DMS79 treated with DMSO at 0.1 percent for 48 hours (cell line): ENCODE measurements around the gene OR7G3.
A peak's percentile ranks its signal among the peaks of the same experiment; 100 is the strongest.

ENCODE experiments used
- DNase-seq: peaks from one replicate; lab custom pipeline; 2025; lab: John Stamatoyannopoulos, UW

The OR7G3 gene

GRCh38 chr19:9126900-9127405 is at the start of gene OR7G3:
OR7G3 (minus strand) TSS chr19:9126950; CDS start chr19:9126950, 0 bp downstream.
- DNase-seq = no peak

GRCh38 chr19:9175326-9175725 is 48.6 kb upstream of the OR7G3 start:
- DNase-seq = no peak

GRCh38 chr19:9171393-9171991 is 44.7 kb upstream of the OR7G3 start:
- DNase-seq = no peak

- no peak for DNase-seq
Observed at GRCh38 chr19:9166846-9167245, 40.1 kb upstream of the OR7G3 start.

GRCh38 chr19:9165261-9165660 is 38.5 kb upstream of the OR7G3 start:
- DNase-seq = no peak

- DNase-seq = no peak
Observed at GRCh38 chr19:9161427-9161826, 34.7 kb upstream of the OR7G3 start.

GRCh38 chr19:9159891-9160290 is 33.1 kb upstream of the OR7G3 start:
- no peak for DNase-seq

- no peak for DNase-seq
Observed at GRCh38 chr19:9156304-9156703, 29.6 kb upstream of the OR7G3 start.

- no peak for DNase-seq
Observed at GRCh38 chr19:9155591-9155990, 28.8 kb upstream of the OR7G3 start.

- no peak for DNase-seq
Observed at GRCh38 chr19:9151367-9151766, 24.6 kb upstream of the OR7G3 start.

GRCh38 chr19:9150650-9151049 is 23.9 kb upstream of the OR7G3 start:
- no peak for DNase-seq

- no peak for DNase-seq
Observed at GRCh38 chr19:9149997-9150396, 23.2 kb upstream of the OR7G3 start.

- DNase-seq = no peak
Observed at GRCh38 chr19:9148697-9149096, 21.9 kb upstream of the OR7G3 start.

- no peak for DNase-seq
Observed at GRCh38 chr19:9146882-9147281, 20.1 kb upstream of the OR7G3 start.

GRCh38 chr19:9144920-9145319 is 18.2 kb upstream of the OR7G3 start:
- DNase-seq = no peak

GRCh38 chr19:9140159-9140874 is 13.6 kb upstream of the OR7G3 start, which contains the start of gene ZNF317:
ZNF317 (plus strand) TSS chr19:9140397; CDS start chr19:9156017, 15,620 bp downstream.
- peak; percentile 94 for DNase-seq

GRCh38 chr19:9139609-9140158 is 12.9 kb upstream of the OR7G3 start:
- DNase-seq = peak; percentile 34

- DNase-seq = no peak
Observed at GRCh38 chr19:9132422-9132821, 5.7 kb upstream of the OR7G3 start.

GRCh38 chr19:9130965-9131364 is 4.2 kb upstream of the OR7G3 start:
- no peak for DNase-seq

- DNase-seq = no peak
Observed at GRCh38 chr19:9128171-9128570, 1.4 kb upstream of the OR7G3 start.

GRCh38 chr19:9116547-9116946 is 10.2 kb downstream of the OR7G3 start:
- no peak for DNase-seq

- no peak for DNase-seq
Observed at GRCh38 chr19:9115307-9115813, 11.4 kb downstream of the OR7G3 start, which contains the start of gene OR7G1. OR7G1 (minus strand) TSS chr19:9115763; CDS start chr19:9115763, 0 bp downstream.

- no peak for DNase-seq
Observed at GRCh38 chr19:9109959-9110358, 16.8 kb downstream of the OR7G3 start.
